ENCODE data around the gene SERPINA12.

SERPINA12 gene

GRCh38 chr14:94532447-94532846 lies 23.2 kb upstream of the SERPINA12 start:
- no peaks in the 10 kb centered on the region for H3K79me2 ChIP-seq (ENCODE audit: insufficient read depth, low read depth)
- no peak for TF ChIP-seq CTCF (conservative IDR thresholded peaks at IDR 0.05; ENCODE audit: low read depth, low read length)
- no peaks in the 10 kb centered on the region for H4K20me1 ChIP-seq (ENCODE audit: insufficient read depth)

GRCh38 chr14:94531187-94531586 lies 21.9 kb upstream of the SERPINA12 start:
- TF ChIP-seq CTCF (conservative IDR thresholded peaks at IDR 0.05; ENCODE audit: low read depth, low read length), result no peak
- no peak overlapping the region for H3K27ac ChIP-seq

More at GRCh38 chr14:94532447-94532846, 23.2 kb upstream of the SERPINA12 start:
- no peak overlapping the region for H3K4me2 ChIP-seq
- no peak overlapping the region for H3K4me3 ChIP-seq (IDR thresholded peaks at IDR 0.05; ENCODE audit: insufficient read depth, low read depth, low read length)
- H2AFZ ChIP-seq (ENCODE audit: low read depth), result no peak overlapping the region
- no peaks in the 10 kb centered on the region for H3K27me3 ChIP-seq (ENCODE audit: insufficient read depth, low read depth)
- no peak overlapping the region for H3K27ac ChIP-seq
- H3K4me1 ChIP-seq (ENCODE audit: low read depth, poor library complexity, severe bottlenecking), result peaks cover 21% of the 10 kb centered on the region
- H3K9ac ChIP-seq, result no peak overlapping the region
- H3K36me3 ChIP-seq (ENCODE audit: insufficient read depth), result no peaks in the 10 kb centered on the region

GRCh38 chr14:94524093-94524492 lies 14.8 kb upstream of the SERPINA12 start:
- Histone ChIP-seq H3K4me2 (no peak overlapping the region), H4K20me1 (ENCODE audit: insufficient read depth) (no peaks in the 10 kb centered on the region), H3K4me3 (IDR thresholded peaks at IDR 0.05; ENCODE audit: insufficient read depth, low read depth, low read length) (no peak overlapping the region), H3K79me2 (ENCODE audit: insufficient read depth, low read depth) (no peaks in the 10 kb centered on the region), H3K27me3 (ENCODE audit: insufficient read depth, low read depth) (no peaks in the 10 kb centered on the region), H3K36me3 (ENCODE audit: insufficient read depth) (no peaks in the 10 kb centered on the region), H3K9ac (no peak overlapping the region), H3K4me1 (ENCODE audit: low read depth, poor library complexity, severe bottlenecking) (no peaks in the 10 kb centered on the region), H3K27ac (no peak overlapping the region), H2AFZ (ENCODE audit: low read depth) (no peak overlapping the region)
- TF ChIP-seq CTCF (conservative IDR thresholded peaks at IDR 0.05; ENCODE audit: low read depth, low read length), result no peak

More at GRCh38 chr14:94531187-94531586, 21.9 kb upstream of the SERPINA12 start:
- Histone ChIP-seq H3K9ac (no peak overlapping the region), H3K79me2 (ENCODE audit: insufficient read depth, low read depth) (no peaks in the 10 kb centered on the region), H3K4me3 (IDR thresholded peaks at IDR 0.05; ENCODE audit: insufficient read depth, low read depth, low read length) (no peak overlapping the region), H3K27me3 (ENCODE audit: insufficient read depth, low read depth) (no peaks in the 10 kb centered on the region), H4K20me1 (ENCODE audit: insufficient read depth) (no peaks in the 10 kb centered on the region), H2AFZ (ENCODE audit: low read depth) (no peak overlapping the region), H3K4me1 (ENCODE audit: low read depth, poor library complexity, severe bottlenecking) (peaks cover 21% of the 10 kb centered on the region), H3K4me2 (no peak overlapping the region), H3K36me3 (ENCODE audit: insufficient read depth) (no peaks in the 10 kb centered on the region)

GRCh38 chr14:94523265-94523664 lies 14.0 kb upstream of the SERPINA12 start:
- H2AFZ ChIP-seq (ENCODE audit: low read depth), result no peak overlapping the region
- H3K27me3 ChIP-seq (ENCODE audit: insufficient read depth, low read depth), result no peaks in the 10 kb centered on the region
- no peak overlapping the region for H3K9ac ChIP-seq
- no peaks in the 10 kb centered on the region for H3K4me1 ChIP-seq (ENCODE audit: low read depth, poor library complexity, severe bottlenecking)
- H3K27ac ChIP-seq, result no peak overlapping the region
- no peak for TF ChIP-seq CTCF (conservative IDR thresholded peaks at IDR 0.05; ENCODE audit: low read depth, low read length)
- no peak overlapping the region for H3K4me3 ChIP-seq (IDR thresholded peaks at IDR 0.05; ENCODE audit: insufficient read depth, low read depth, low read length)
- H4K20me1 ChIP-seq (ENCODE audit: insufficient read depth), result no peaks in the 10 kb centered on the region
- H3K79me2 ChIP-seq (ENCODE audit: insufficient read depth, low read depth), result no peaks in the 10 kb centered on the region
- H3K4me2 ChIP-seq, result no peak overlapping the region
- no peaks in the 10 kb centered on the region for H3K36me3 ChIP-seq (ENCODE audit: insufficient read depth)

Data from KMS-11 (cell line).